CD4-positive, alpha-beta T cell treated with Interleukin-10 for 1 hour (primary cell): ENCODE measurements around the gene ZEB2.
"Not testable (repeated sequence)": the region's sequence is repeated elsewhere in the genome, so short reads cannot be mapped to it uniquely, and the experiment has no call there.

Experiments used
- DNase-seq: peaks from one replicate; pipeline ENCODE4 v3.0.0-alpha.2; 2020

Gene ZEB2

DNA sequence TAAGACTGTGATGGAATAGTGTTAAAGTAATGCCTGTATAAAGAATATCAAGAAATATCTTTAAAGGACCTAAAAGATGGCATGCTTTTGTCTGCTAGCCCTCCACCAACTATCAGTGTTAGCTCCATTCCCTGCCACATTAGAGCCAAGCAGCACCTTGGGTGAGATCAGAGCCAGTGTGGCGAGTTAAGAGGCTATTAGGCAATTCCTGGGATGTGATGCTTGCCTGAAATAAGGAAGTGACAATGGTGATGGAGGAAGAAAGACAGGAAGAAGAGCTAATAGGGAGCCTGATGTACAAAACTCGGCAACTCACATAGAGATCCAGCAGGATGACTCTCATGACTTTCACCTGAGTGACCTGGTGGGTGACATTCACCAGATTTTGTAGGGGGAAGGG lies 143.5 kb downstream of the ZEB2 start:
- DNase-seq = no peak

DNA sequence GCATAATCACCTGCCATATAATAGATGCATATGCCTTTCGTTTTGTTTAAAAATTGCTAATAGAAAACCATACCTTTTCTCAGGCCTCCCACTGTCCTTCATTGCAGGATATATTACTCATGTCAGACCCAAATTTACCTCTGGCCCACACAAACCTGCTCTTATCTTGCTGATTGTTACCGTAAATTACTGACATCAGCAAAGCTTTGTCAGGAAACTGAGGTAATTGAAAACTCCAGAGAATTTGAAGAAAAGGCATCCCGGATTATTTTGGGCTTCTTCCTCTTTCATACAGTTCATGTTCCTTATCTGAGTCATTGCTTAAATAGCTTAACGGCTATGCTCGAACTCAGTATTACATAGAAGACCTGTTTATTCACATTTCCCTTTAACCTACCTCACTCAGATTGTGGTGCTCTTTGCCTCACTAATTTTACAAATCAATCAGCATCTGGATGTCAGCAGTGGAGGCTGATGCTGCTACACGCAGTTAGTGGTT lies 145.7 kb downstream of the ZEB2 start:
- no peak for DNase-seq

DNA sequence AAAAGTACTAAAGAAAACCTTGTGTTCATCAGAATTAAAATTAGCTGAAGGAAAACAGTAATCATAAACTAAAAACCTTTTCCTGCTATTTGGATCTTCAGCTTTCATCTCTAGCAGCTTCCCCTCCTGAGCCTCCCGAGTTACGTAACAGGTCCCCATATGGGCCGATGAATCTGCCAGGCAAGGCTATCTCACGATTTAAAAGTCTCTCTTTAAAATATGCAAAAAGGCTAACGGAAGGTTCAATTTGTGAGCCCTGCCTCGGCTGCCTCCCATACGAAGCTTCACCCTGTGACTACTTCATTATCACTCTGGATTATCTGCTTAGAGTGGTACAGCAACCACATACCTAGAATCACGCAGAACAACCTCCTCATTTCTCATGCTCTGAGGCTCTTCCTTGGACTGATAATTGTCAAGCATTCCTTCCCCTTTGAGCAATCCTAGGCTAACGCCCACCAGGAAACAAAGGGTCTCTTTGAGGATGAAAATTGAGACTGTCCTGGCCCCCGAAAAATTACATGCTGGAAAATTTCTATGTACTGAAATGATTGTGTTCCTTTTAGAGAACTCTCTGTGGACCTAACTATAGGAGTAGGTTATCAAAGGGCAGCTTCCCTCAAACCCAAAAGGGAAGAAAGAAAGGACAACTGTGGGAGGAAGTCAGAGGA lies 147.4 kb downstream of the ZEB2 start:
- DNase-seq = no peak

DNA sequence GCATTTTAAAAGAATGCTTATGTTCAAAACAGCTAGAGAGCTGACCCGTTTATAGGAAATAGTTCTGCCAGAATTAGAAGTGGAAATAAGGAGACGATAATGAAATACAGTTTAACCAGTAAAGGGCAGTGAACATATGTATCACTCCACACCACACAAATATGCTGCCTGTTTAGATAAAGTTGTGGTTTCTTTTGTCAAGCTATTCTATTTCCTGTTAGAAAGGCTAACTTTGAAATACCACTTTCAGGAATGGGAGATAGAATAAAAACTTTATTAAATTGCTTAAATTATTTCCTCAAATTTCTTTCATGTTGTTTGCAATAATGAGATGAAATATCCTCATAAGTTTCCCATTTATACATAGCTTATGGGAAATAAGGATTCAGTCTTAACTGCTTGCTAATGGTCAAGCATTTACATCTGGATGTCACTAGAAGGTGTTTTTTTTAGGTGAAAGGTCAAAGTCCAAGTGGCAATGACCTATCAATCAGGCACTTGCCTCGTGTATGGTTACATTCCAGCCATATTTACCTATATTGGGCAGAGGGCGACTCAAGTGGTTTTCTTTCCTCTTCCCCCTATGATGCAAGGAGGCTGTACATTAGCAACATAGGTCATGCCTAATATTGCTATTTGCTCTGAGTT lies 148.9 kb downstream of the ZEB2 start:
- no peak for DNase-seq

DNA sequence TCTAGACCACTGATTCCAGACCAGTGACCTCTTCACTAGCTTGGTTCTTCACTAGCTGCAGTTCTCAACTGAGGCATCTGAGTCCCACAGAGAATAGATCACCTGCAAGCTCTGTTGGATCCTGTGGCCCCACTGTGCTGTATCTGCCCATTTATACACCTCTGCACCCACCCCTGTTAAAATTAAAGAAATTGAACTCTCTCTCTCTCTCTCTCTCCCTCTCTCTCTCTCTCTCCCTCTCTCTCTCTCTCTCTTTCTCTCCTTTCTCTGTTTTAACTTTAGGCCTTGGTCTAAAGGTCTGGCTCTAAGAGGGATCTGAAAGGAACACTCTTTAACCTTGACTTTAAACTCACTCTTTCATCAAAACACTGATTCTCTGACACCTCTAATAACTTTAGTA lies 150.5 kb downstream of the ZEB2 start:
- DNase-seq = no peak

- DNase-seq = no peak
Observed at GRCh38 chr2:144366825-144367429, 153.0 kb downstream of the ZEB2 start.

DNA sequence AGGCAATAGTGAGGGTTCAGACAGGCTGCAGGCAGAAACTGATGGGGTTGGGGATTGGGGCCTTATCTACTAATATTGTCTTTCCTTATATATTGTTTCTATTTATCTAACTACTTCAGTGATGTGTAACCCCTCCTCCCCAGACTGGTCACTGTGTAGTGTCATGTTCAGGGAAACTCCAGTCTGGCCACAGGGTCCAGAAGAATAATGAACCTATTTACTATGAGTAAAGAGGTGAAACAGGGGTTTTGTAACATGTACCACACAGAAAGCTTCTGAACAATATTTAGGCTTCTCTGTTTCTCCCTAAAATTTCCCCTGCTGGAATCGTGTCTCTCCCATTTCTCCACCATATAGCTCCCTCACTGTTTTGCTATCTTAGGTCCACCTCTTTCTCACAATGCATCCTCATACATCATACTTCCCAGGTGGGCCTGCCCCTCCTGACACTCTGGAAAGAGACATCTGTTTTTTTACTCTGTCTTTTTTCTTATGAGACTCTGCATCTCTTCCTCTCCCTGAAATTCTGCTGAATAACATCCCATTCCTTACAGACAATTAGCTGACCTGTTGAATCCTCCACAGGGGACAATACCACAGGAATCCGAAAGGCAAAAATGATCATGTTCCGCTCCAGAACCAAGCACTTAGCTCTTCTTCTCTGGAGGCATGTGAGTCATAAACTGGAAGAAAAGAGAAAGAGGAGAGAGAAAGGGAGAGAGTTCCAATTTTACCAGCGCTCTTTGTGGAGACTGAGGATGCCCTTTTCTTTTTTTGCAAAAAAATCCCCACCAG lies 154.8 kb downstream of the ZEB2 start:
- DNase-seq = no peak

GRCh38 chr2:144364247-144364646 lies 155.7 kb downstream of the ZEB2 start:
- DNase-seq = not testable (repeated sequence)

DNA sequence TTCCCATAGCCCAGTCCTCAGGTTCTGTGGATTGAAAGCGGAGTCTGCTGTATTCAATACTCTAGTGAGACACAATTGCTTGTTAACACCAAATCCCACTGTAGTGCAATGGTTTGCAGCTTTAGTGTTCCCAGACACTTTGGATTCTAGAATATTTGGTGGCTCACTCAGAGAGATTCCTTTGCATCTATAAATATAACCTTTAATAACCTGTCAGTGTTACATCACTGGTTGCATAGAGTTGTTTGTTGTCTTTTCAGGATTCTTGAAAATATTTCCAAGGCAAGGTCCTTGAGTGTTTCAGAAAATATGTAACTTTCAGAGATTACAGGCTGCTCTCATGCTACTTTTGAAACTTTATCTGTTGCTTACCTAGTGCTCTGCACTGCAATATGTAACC lies 157.5 kb downstream of the ZEB2 start:
- no peak for DNase-seq

- no peak for DNase-seq
Observed at GRCh38 chr2:144361742-144362141, 158.2 kb downstream of the ZEB2 start.

DNA sequence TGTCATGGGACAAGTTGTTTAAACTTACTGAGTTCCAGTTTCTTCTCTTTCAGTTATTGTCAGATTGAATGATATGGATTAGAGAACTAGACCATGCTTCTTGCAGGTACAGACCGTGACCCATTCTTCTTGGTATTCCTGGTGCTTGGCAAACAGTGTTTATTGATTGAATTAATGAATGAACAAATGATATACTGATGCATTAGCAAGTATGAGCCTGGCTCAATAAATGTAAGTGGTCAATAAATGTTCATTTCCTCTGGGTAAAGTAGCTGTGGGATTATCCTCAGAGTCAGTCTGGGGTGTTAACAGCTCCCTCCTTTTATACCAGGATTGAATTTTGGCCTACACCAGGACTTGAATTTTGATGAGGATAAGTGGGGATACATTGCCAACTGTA lies 160.2 kb downstream of the ZEB2 start:
- DNase-seq = no peak

DNA sequence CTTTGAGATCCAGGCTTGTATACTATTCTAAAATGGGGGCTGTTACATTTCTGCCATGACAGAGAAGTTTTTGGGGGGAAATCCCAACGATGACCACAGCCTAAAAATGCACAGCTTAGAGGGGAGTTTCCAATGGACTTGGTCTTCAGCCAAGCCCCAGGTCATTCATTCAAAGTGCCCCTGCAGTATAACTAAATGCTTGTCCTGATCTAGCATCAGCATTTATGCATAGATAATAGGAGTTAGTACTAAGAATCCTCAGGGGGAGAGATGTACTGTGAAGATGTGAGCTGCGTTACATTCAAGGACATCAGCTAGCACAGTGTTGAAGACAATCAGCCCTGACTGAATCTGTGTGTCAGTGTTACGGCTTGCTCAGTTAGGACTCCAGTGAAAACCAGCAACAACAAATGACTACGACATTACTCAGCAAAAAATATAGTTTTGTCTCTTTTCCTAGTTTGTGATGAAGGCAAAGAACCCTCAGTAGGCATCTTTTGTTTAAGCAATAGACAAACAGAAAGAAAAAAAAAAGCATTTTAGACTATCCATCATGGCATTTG lies 160.9 kb downstream of the ZEB2 start:
- no peak for DNase-seq

DNA sequence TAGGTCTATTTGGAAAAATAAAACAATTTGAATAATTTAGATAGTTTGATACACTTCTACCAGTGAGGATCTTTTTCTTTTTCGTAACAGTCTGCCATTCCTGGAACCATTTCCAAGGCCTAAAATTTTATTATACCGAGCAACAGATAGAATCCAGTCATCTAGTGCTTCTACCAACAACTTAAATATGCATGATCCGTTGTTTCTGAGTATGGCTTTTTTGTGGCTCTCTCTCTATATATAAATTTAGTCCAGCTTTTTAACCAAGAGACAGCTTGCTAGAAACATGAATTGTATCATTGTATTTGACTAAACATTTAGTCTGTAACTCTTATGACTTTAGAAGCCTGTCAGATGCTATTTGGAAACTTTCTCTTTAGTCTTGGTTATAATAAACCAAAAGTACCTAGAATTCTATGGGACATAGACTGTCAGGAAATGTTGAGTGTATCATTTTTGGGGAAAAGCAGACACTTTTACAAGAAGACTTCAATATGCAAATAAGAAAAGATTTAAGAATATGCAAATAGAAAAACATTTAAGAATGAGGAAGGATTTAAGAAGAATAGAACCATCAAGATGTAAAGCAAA lies 161.4 kb downstream of the ZEB2 start:
- no peak for DNase-seq

DNA sequence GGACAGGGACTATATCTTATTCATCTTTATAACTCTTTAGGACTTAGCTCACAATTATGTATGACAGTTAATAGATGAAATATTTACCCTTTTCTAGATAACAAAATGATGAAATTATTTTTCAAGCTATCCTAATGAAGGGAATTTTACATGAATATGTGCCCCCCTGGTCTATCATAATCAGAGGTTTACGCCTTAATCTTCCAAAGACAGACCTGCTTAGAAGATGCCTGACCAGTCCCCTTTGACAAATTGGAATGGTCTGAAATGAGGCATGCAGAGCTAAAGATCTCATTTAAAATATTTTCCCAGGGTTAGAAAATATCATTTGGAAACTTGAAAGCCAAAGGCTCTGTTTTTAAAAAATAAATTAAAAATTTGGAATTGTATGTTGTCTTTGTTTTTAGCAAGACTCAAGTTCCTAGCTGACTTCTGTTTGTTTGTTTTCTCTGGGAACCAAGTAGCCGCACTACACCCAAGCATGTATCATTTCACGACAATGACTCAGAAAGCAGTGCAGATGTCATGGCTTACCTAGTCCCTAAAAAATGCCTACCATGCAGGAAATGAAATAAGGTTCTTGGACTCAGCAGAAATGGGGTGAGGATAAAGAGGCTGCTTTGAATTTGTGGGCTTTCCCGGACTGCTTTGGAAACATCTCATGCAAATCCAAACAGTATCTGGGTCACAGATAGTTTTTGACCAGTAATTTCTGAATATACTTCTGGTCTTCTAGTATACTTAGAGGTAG lies 162.1 kb downstream of the ZEB2 start:
- DNase-seq = no peak

GRCh38 chr2:144356402-144356801 lies 163.5 kb downstream of the ZEB2 start:
- DNase-seq = no peak

DNA sequence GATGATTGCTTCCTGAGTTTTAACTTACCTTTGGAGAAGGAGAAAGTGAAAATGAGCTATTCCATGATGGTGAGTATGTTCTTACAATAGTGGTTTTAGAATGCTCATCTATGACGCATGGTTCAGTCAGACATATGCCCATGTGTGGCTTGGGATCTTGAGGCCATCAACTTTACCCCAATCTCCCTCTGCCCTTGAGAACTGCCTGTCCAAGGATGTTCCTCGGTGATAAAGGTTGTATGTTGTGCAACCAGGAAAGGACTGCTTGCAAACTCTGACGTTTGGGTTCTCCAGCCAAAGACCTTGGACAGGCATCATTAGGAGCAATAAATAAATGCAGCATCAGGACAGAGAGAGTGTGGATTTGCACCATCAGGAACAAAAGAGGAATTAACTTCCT lies 165.0 kb downstream of the ZEB2 start:
- no peak for DNase-seq

- DNase-seq = no peak
Observed at GRCh38 chr2:144351687-144352086, 168.2 kb downstream of the ZEB2 start.

GRCh38 chr2:144350151-144350802 lies 169.6 kb downstream of the ZEB2 start:
- no peak for DNase-seq

GRCh38 chr2:144349674-144350073 lies 170.2 kb downstream of the ZEB2 start:
- no peak for DNase-seq

DNA sequence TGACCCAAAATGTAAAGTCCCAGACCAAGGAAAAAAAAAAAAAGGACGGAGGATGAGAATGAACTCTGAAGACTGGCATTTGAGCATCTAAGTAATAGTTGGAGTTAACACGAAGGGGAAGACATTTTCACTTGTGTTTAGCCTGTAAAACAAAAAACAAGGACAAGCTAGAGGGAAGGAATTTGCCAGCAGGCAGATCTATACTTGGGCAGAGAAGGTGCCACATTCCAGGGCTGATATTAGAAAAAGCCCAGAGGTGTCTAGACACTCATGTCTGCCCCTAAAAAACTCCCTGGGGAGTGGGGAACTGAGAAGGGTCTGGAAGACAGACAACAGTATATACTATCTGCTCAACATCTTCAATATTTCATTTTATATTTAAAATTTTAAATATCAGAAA lies 171.1 kb downstream of the ZEB2 start:
- no peak for DNase-seq

DNA sequence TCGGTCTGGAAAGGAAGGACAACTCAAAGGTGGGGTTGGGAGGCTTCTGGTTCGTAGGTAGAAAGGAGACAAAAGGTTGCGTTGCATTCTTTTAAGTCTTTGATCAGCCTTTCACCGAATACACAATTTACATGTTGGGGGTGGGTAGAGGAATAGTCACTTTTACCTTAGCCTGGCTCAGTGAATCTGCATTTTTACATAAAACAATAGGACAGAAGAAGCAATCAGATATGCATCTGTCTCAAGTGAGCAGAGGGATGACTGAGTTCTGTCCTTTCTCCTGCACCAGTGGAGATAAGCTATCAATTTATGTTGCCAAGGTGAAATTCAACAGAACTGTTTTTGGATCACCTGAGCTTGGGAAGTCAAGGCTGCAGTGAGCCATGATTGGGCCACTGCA lies 173.7 kb downstream of the ZEB2 start:
- no peak for DNase-seq

DNA sequence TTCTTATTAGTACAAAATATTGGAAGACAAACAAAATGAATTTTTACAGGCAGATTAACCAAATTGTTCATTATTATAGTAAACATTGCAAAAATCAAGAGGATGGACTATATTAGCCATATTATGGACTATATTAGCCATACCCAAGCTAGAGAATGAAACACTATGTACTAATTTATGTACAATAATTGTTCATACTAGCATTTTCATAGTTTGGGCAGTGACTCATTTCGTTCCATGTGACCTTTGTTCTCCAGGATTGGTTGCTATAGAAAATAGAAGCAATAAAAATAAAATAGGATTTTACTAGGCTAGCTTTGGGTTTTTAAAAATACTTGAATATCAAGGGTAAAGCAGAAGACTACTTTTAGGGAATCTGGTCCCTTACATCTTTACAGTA lies 176.8 kb downstream of the ZEB2 start:
- DNase-seq = no peak
